Ishikawa (cell line): ENCODE results near the gene ITGA6.

ENCODE experiments used
- CEBPB ChIP-seq: IDR thresholded peaks from 2 replicates; pipeline ENCODE4 v1.6.1; 2012
- CREB1 ChIP-seq: IDR thresholded peaks from 2 replicates; pipeline ENCODE4 v1.6.1; 2012; ENCODE audit warnings: low read depth
- MAX ChIP-seq: IDR thresholded peaks from 2 replicates; pipeline ENCODE4 v1.6.1; 2012
- TAF1 ChIP-seq: IDR thresholded peaks from 2 replicates; pipeline ENCODE4 v1.6.1; 2012; ENCODE audit warnings: low read depth, mild to moderate bottlenecking
- TCF12 ChIP-seq: IDR thresholded peaks from 2 replicates; pipeline ENCODE4 v1.6.1; 2012; ENCODE audit warnings: low read depth
- TF ChIP-seq, protein P1 (sequence below): IDR thresholded peaks from 2 replicates; pipeline ENCODE4 v1.6.1; 2012; ENCODE audit warnings: low read depth, mild to moderate bottlenecking

- no peak for TF ChIP-seq TCF12
- no peak for TF ChIP-seq CREB1
- TF ChIP-seq TAF1 = no peak
- no peak for TF ChIP-seq CEBPB
- TF ChIP-seq MAX = no peak
- TF ChIP-seq, protein P1, sequence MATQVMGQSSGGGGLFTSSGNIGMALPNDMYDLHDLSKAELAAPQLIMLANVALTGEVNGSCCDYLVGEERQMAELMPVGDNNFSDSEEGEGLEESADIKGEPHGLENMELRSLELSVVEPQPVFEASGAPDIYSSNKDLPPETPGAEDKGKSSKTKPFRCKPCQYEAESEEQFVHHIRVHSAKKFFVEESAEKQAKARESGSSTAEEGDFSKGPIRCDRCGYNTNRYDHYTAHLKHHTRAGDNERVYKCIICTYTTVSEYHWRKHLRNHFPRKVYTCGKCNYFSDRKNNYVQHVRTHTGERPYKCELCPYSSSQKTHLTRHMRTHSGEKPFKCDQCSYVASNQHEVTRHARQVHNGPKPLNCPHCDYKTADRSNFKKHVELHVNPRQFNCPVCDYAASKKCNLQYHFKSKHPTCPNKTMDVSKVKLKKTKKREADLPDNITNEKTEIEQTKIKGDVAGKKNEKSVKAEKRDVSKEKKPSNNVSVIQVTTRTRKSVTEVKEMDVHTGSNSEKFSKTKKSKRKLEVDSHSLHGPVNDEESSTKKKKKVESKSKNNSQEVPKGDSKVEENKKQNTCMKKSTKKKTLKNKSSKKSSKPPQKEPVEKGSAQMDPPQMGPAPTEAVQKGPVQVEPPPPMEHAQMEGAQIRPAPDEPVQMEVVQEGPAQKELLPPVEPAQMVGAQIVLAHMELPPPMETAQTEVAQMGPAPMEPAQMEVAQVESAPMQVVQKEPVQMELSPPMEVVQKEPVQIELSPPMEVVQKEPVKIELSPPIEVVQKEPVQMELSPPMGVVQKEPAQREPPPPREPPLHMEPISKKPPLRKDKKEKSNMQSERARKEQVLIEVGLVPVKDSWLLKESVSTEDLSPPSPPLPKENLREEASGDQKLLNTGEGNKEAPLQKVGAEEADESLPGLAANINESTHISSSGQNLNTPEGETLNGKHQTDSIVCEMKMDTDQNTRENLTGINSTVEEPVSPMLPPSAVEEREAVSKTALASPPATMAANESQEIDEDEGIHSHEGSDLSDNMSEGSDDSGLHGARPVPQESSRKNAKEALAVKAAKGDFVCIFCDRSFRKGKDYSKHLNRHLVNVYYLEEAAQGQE = no peak
Measured at GRCh38 chr2:172480301-172481218, 53.2 kb downstream of the ITGA6 start.
